Kidney tubule cell (primary cell): ENCODE data around the gene DDIT4L.
"Not testable (repeated sequence)": the region's sequence is repeated elsewhere in the genome, so short reads cannot be mapped to it uniquely, and the experiment has no call there.

Experiments used
- DNase-seq: peaks from one replicate; pipeline ENCODE4 v3.0.0-alpha.2; 2018; ENCODE audit warnings: low spot score

The DDIT4L gene

DNA sequence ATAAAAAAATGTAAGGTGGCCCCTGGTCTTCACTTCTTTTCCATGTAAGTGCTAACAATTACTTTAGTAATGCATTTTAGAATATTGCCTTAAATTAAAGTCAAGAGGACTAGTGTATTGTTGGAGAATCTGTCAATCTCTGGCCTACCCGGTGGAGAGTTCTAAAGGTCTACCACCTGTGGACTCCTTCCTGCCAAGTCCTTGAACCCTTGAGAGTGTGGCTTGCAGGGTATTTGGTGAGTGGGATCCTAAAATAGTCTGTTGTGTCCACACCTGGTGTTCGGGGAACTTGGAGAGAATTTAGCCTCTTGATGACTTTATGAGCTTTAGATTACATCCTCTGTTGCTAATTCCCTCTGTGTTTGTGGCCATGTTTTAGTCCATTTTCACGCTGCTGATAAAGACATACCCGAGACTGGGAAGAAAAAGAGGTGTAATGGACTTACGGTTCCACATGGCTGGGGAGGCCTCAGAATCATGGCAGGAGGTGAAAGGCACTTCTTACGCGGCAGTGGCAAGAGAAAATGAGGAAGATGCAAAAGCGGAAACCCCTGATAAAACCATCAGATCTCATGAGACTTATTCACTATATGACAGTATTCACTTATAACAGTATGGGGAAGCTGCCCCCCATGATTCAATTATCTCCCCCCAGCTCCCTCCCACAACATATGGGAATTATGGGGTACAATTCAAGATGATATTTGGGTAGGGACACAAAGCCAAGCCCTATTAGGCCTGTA is 23.8 kb downstream of the DDIT4L start:
- DNase-seq, result no peak

DNA sequence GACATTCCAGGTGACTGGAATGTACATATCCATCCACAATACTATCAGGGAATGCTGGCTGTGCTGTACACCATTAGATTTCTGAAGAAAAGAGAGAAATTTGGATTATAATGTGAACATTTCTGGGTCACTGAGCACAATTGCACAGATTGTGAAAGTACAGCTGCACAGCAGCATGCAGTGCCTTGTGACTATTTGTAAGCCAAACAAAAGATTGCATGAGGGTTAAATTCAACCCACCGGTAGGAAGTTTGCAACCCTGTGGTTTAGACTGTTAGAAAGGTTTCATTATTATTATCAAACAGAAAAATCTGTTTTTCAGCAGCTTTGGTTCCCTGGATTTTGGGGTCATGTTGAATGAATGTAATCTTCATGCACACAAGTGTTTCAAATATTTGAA is 24.5 kb downstream of the DDIT4L start:
- DNase-seq, result no peak

DNA sequence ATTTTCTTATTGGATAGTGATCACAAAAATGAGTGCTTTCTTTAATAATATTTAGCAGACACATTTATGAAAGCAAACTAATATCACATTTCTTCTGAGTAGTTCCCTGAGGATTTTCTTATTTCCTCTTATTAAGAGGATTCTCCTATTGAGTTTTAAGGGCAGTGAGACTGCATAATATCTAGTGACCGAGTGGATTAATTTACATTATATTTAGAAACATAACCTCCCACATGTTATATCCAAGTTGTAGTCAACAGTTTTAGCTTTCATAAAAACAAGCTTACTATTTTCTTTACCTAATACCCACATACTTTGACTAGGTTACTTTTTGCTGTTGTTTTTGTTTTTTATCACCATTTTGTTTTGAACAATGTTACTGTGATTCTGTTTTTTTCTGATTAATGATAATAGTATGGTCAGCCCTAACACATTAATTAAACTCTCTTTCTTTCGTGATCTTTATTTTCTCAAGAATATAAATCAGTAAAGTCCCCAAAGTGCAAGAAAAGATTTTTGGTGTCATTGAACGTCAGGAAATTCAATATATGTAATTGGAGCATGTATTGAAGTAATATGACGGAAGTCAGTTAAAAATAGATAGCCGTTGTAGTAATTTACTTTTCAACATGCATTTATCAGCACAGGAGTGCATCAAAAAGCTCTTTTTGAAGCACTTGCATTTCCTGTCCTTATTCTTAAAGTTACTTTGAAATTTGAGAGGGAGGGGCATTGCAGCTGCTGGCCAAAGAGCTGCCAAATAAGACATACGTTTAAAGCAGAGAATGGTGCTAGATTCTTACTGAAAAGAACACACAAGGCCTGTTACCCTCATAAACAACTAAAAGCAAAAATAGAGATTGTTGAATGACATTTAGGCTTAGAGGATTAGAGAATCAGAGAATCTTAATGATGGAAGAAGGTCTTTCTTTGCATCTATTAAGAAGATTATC is 25.2 kb downstream of the DDIT4L start:
- DNase-seq, result no peak

DNA sequence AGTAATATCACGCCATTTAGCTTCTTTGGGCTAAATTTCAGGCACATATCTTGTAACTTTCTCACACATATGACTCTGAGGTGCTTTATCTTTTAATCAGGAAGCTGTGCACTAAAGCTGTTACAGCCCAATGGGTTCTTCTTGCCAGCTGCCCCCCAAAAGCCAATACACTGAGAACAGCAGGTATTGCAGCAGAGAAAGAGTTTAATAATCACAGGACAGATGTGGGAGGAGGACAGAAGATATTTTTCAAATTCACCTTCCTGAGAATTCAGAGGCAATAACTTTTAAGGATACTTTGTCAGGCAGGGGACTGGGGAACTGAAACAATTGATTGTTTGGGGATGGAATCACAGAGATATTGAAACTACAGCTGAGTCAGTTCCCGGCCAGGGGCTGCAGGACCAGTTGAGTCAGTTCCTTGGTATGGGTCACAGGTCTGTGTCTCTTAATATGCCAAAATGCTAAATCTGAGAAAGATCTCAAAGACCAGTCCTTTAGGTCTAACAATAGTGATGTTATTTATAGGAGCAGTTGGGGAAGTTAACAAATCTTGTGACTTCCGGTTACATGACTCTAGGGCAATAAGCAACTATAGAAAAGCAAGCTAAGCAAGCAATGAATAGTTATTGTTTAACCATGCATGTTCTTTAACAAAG is 28.1 kb downstream of the DDIT4L start:
- no peak for DNase-seq

DNA sequence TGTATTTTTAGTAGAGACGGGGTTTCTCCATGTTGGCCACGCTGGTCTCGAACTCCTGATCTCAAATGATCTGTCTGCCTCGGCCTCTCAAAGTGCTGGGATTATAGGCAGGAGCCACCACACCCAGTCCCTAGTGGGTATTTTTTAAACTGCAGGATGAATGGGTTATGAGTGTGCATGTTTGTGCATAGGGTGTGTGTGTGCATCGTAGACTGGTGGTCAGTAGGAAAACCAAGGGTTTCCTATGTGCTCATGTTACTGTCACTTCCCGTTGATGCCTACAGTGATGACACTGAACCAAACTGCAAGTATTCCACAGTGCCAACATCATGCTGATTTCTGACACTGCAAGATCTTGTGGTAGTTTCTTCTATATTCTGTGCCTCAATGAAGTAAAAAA is 41.1 kb downstream of the DDIT4L start:
- DNase-seq, result no peak

DNA sequence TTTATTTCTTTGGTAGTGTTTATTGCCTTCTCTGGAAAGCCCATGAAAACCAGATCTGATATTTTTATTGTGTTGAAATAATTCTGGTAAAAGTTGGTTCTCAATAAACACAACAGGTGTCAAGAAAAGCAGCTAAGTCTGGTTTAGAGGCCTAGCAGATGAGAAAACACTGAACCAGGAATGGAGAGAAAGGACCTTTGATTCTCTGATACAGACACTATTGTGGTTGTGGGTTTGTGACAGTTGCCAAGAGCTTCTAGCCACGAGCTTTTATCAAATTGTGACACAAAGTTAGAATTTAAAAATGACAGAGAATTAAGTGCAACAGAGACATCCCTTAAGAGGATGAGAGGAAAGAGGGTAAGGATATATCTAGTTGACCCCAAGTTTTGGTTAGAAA is 42.6 kb downstream of the DDIT4L start:
- no peak for DNase-seq

DNA sequence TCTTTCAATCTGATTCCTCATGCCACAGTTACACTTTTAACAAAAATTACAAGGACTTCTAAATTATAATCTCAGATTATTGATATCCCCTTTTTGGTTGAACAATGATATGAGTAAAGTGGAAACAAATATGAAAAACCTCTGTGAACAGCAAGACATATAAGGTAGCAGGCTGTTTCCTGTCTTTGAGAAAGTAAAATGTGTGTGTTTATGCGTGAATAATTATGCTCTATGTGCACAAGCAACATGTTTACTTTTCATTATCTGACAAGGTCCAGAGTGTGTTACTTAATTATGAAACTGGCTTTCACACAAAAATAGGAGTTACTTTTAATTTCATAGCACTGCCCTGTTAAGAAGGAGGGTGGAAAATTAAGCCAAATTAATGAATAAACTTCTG is 43.1 kb downstream of the DDIT4L start:
- no peak for DNase-seq

DNA sequence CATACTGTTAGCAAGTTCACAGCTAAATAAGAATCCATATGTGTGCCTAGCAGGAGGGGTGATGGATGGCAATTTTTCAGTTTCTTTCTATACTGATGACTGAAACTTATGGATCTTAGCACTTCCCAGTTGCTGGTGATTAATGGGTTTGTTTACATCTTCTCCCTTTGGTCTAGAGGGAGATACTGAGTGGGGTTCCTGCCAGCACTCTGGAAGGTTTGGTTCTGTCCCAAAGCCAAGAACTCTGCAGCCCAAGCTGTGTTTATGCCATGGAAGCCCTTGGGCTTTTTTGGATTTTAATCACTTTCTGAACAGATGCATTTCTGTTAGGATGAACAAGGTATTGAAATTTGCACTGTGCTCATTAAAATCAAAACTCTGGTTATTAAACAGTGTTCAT is 43.5 kb downstream of the DDIT4L start:
- DNase-seq, result no peak

DNA sequence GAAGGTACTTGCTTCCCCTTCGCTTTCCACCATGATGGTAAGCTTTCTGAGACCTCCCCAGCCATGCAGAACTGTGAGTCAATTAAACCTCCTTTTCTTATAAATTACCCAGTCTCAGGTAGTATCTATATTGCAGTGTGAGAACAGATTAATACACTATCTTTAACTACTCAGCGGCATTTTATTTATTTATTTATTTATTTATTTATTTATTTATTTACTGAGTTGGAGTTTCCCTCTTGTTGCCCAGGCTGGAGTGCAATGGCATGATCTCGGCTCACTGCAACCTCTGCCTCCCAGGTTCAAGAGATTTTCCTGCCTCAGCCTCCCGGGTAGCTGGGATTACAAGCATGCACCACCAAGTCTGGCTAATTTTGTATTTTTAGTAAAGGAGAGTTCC is 52.9 kb downstream of the DDIT4L start:
- DNase-seq, result not testable (repeated sequence)
